Loucy (cell line): ENCODE results near the gene ILDR1.

Source experiments
- H2AFZ ChIP-seq: fragments of 200-600 bp; sonication (generic); 2 replicates; pipeline ENCODE4 v1.6.0; 2016; ENCODE audit warnings: antibody characterized with exemption, mild to moderate bottlenecking, low read length, moderate library complexity
- H3F3A ChIP-seq: fragments of 200-600 bp; 2 replicates; pipeline ENCODE4 v1.6.0; 2016; ENCODE audit warnings: antibody characterized with exemption, low read depth, mild to moderate bottlenecking
- H3K27me3 ChIP-seq: fragments of 200-600 bp; sonication (generic); 2 replicates; pipeline ENCODE4 v1.6.1; 2014; ENCODE audit warnings: low read length, mild to moderate bottlenecking; ENCODE audit not compliant: insufficient read depth, poor library complexity, severe bottlenecking
- H3K36me3 ChIP-seq: fragments of 200-600 bp; sonication (generic); 2 replicates; pipeline ENCODE4 v1.6.1; 2016; ENCODE audit warnings: low read length; ENCODE audit not compliant: insufficient read depth
- H3K4me1 ChIP-seq: fragments of 200-600 bp; sonication (generic); 2 replicates; pipeline ENCODE4 v1.5.1; 2014; ENCODE audit warnings: low read length, mild to moderate bottlenecking; ENCODE audit not compliant: insufficient read depth, poor library complexity, severe bottlenecking
- H3K4me2 ChIP-seq: fragments of 200-600 bp; sonication (generic); 2 replicates; pipeline ENCODE4 v1.6.0; 2014; ENCODE audit warnings: antibody characterized with exemption, low read length, low read depth, mild to moderate bottlenecking; ENCODE audit not compliant: poor library complexity, severe bottlenecking
- H3K4me3 ChIP-seq: fragments of 200-600 bp; sonication (generic); 2 replicates; pipeline ENCODE4 v1.5.1; 2014; ENCODE audit warnings: low read length, mild to moderate bottlenecking, mixed read lengths; ENCODE audit not compliant: poor library complexity, severe bottlenecking
- H3K79me2 ChIP-seq: fragments of 200-600 bp; sonication (generic); 2 replicates; pipeline ENCODE4 v1.6.1; 2014; ENCODE audit warnings: low read length; ENCODE audit not compliant: insufficient read depth
- H3K9ac ChIP-seq: fragments of 200-600 bp; sonication (generic); 2 replicates; pipeline ENCODE4 v1.6.0; 2014; ENCODE audit warnings: mild to moderate bottlenecking, low read depth, low read length, moderate library complexity; ENCODE audit not compliant: poor library complexity, severe bottlenecking
- H3K9me2 ChIP-seq: fragments of 200-600 bp; sonication (generic); replicated peaks from 2 replicates; pipeline ENCODE4 v1.6.1; 2016; ENCODE audit warnings: low read depth, low read length, mixed read lengths
- H3K9me3 ChIP-seq: fragments of 200-600 bp; sonication (generic); 2 replicates; pipeline ENCODE4 v1.6.1; 2014; ENCODE audit warnings: mild to moderate bottlenecking, antibody characterized with exemption, low read length, low read depth; ENCODE audit not compliant: insufficient read depth
- H4K20me1 ChIP-seq: fragments of 200-600 bp; sonication (generic); 2 replicates; pipeline ENCODE4 v1.6.0; 2014; ENCODE audit warnings: antibody characterized with exemption, low read length, mild to moderate bottlenecking; ENCODE audit not compliant: insufficient read depth, poor library complexity, severe bottlenecking
- EZH2phosphoT487 ChIP-seq: fragments of 200-600 bp; IDR thresholded peaks from 2 replicates; pipeline ENCODE4 v1.6.1; 2018; ENCODE audit warnings: antibody characterized with exemption, mild to moderate bottlenecking, moderate library complexity, borderline replicate concordance
- TF ChIP-seq, protein P1 (sequence below): fragments of 200-600 bp; sonication (generic); conservative IDR thresholded peaks from 2 replicates; pipeline ENCODE4 v1.5.1; 2014; ENCODE audit warnings: mild to moderate bottlenecking, antibody characterized with exemption, low read length

Gene ILDR1

DNA sequence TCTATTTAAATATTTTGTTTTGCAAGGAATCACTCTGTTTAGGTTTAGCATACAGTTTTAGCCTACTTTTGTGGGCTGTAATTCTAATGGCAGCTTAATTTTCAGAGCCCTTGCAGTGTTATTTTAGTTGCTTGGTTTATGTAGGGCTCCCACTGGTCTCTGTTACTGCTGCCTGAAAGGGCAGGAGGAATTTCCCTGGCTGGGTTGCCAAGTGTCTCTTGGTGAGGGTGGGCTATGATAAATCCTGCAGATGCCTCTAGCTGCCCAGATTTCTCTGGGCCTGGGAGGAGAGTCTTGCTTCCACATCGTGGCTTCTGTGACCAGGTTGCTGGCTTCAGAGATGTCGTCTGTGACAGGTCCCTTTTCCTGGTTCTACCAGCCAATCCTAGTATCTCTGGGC lies 36.2 kb downstream of the ILDR1 start:
- H3K4me1 ChIP-seq = peaks cover 11% of the 10 kb centered on the region
- H3K36me3 ChIP-seq = no peaks in the 10 kb centered on the region; the same call in 1 of the 2 replicates
- H4K20me1 ChIP-seq = no peaks in the 10 kb centered on the region
- H3K79me2 ChIP-seq = no peaks in the 10 kb centered on the region
- no peak overlapping the region for H2AFZ ChIP-seq
- H3K9me3 ChIP-seq = peaks cover 12% of the 10 kb centered on the region
- no peaks in the 10 kb centered on the region for H3F3A ChIP-seq
- no peaks in the 10 kb centered on the region for H3K27me3 ChIP-seq
- no peak for TF ChIP-seq EZH2phosphoT487
- TF ChIP-seq, protein P1, sequence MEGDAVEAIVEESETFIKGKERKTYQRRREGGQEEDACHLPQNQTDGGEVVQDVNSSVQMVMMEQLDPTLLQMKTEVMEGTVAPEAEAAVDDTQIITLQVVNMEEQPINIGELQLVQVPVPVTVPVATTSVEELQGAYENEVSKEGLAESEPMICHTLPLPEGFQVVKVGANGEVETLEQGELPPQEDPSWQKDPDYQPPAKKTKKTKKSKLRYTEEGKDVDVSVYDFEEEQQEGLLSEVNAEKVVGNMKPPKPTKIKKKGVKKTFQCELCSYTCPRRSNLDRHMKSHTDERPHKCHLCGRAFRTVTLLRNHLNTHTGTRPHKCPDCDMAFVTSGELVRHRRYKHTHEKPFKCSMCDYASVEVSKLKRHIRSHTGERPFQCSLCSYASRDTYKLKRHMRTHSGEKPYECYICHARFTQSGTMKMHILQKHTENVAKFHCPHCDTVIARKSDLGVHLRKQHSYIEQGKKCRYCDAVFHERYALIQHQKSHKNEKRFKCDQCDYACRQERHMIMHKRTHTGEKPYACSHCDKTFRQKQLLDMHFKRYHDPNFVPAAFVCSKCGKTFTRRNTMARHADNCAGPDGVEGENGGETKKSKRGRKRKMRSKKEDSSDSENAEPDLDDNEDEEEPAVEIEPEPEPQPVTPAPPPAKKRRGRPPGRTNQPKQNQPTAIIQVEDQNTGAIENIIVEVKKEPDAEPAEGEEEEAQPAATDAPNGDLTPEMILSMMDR = no peak
- no peak overlapping the region for H3K9ac ChIP-seq
- H3K4me2 ChIP-seq = no peak overlapping the region
- H3K9me2 ChIP-seq = no peaks in the 10 kb centered on the region
- no peak overlapping the region for H3K4me3 ChIP-seq

DNA sequence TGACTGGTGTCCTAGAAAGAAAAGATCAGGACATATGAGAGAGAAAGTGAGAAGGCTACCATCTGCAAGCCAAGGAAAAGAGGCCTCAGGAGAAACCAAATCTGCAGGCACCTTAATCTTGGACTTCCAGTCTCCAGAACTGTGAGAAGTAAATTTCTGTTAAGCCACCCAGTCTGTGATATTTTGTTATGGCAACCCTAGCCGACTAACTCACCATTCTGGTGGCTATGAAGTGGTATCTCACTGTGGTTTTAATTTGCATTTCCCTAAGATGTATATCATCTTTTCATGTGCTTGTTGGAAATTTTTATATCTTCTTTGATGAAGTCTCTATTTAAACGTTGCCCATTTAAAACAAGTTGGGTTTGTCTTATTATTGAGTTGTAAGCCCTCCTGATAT lies 40.6 kb downstream of the ILDR1 start:
- H2AFZ ChIP-seq = no peak overlapping the region
- no peaks in the 10 kb centered on the region; the same call in 1 of the 2 replicates for H3K36me3 ChIP-seq
- peaks cover 14% of the 10 kb centered on the region for H3K4me1 ChIP-seq
- no peak overlapping the region for H3K4me3 ChIP-seq
- H3K27me3 ChIP-seq = no peaks in the 10 kb centered on the region
- no peaks in the 10 kb centered on the region for H3K9me2 ChIP-seq
- H3K9me3 ChIP-seq = peaks cover 12% of the 10 kb centered on the region
- no peak overlapping the region for H3K9ac ChIP-seq
- 0 out of 2 replicates have a peak, but pooled peaks cover 3% of the 10 kb centered on the region for H3F3A ChIP-seq
- H3K79me2 ChIP-seq = no peaks in the 10 kb centered on the region
- H3K4me2 ChIP-seq = peak overlapping the region; percentile 4
- no peaks in the 10 kb centered on the region for H4K20me1 ChIP-seq
- TF ChIP-seq EZH2phosphoT487 = no peak
- TF ChIP-seq, protein P1 = no peak

DNA sequence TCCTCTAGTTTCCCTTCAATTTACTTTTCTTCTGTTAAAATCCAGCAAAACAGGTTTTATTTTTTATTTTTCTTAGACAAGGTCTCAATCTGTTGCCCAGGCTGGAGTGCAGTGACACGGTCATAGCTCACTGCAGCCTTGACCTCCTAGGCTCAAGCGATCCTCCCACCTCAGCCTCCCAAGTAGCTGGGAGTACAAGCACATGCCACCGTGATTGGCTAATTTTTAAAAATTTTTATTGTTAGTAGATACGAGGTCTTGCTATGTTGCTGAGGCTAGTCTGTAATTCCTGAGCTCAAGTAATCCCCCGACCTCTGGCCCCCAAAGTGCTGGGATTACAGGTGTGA lies 41.6 kb downstream of the ILDR1 start:
- H3K27me3 ChIP-seq = no peaks in the 10 kb centered on the region
- H2AFZ ChIP-seq = no peak overlapping the region
- H3K9ac ChIP-seq = no peak overlapping the region
- no peak overlapping the region for H3K4me3 ChIP-seq
- no peak overlapping the region for H3K4me2 ChIP-seq
- peaks cover 12% of the 10 kb centered on the region for H3K9me3 ChIP-seq
- peaks cover 14% of the 10 kb centered on the region for H3K4me1 ChIP-seq
- no peaks in the 10 kb centered on the region for H3K9me2 ChIP-seq
- TF ChIP-seq, protein P1 = no peak
- TF ChIP-seq EZH2phosphoT487 = no peak
- no peaks in the 10 kb centered on the region for H3K79me2 ChIP-seq
- 0 out of 2 replicates have a peak, but pooled peaks cover 3% of the 10 kb centered on the region for H3F3A ChIP-seq
- H4K20me1 ChIP-seq = no peaks in the 10 kb centered on the region
- no peaks in the 10 kb centered on the region; the same call in 1 of the 2 replicates for H3K36me3 ChIP-seq
